ENCODE data around the gene BST1.

The BST1 gene

DNA sequence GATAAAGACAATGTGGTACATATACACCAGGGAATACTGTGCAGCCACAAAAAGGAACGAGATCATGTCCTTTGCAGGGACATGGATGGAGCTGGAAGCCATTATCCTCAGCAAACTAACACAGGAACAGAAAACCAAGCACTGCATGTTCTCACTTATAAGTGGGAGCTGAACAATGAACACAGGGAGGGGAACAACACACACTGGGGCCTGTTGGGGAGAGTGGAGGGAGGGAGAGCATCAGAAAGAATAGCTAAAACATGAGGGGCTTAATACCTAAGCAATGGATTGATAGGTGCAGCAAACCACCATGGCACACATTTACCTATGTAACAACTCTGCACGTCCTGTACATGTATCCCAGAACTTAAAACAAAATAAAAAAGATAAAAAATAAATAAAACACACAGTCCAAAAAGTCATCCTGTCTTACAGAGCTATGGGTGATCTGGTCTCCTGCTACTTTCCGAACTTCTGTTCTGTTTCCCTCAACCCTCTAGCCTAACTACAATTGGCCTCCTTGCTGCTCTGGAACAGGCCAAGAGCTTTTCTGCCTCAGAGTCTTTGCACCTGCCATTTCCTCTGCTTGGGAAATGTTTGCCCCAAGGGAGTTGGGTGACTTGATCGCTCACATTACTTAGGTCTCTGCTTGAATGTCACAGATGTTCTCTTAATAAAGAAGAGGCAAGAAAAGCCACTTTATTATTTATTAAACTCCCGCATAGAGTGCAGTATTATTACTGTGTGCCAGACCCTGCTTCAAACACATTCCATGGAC, 74.2 kb downstream of the BST1 start:
- TF ChIP-seq, protein P1, sequence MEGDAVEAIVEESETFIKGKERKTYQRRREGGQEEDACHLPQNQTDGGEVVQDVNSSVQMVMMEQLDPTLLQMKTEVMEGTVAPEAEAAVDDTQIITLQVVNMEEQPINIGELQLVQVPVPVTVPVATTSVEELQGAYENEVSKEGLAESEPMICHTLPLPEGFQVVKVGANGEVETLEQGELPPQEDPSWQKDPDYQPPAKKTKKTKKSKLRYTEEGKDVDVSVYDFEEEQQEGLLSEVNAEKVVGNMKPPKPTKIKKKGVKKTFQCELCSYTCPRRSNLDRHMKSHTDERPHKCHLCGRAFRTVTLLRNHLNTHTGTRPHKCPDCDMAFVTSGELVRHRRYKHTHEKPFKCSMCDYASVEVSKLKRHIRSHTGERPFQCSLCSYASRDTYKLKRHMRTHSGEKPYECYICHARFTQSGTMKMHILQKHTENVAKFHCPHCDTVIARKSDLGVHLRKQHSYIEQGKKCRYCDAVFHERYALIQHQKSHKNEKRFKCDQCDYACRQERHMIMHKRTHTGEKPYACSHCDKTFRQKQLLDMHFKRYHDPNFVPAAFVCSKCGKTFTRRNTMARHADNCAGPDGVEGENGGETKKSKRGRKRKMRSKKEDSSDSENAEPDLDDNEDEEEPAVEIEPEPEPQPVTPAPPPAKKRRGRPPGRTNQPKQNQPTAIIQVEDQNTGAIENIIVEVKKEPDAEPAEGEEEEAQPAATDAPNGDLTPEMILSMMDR (IDR thresholded peaks at IDR 0.05; ENCODE audit: extremely low read depth, insufficient read depth, missing control alignments), result no peak
- DNase-seq (ENCODE audit: low spot score), result no peak
- in situ Hi-C loops (cut with MboI; ENCODE audit: low pct_unique_long_range_greater_than_20kb, low sequenced_read_pairs, unreplicated experiment), result no loop called here

DNA sequence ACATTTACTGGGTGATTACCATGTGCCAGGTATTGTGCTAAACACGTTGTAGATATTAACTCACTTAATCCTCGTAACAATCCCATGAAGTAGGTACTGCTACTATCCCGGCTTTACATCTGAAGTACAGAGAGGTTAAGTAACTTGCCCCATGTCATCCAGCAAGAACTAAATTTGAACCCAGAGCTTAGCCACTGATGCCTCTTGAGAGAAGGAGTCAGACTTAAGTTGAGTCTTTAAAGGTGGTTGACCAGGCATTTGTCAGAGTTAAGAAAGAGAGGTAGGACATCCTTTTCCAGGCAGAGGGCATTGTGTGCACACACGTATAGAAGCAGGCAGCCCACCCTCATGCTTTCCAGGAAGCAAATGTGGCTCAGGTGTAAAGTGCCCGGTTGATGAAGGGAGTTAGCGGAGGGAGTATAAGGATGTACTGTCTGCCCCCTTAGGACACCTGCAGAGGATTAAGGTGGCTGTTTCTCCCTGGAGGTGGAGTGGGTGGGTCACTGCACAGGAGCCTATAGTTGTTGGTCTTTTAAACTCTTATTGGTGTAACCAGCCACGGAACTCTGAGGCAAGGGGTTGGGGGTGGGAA, 74.9 kb downstream of the BST1 start:
- DNase-seq (ENCODE audit: low spot score), result no peak
- TF ChIP-seq, protein P1 (IDR thresholded peaks at IDR 0.05; ENCODE audit: extremely low read depth, insufficient read depth, missing control alignments), result no peak
- in situ Hi-C loops (cut with MboI; ENCODE audit: low pct_unique_long_range_greater_than_20kb, low sequenced_read_pairs, unreplicated experiment), result no loop called here

DNA sequence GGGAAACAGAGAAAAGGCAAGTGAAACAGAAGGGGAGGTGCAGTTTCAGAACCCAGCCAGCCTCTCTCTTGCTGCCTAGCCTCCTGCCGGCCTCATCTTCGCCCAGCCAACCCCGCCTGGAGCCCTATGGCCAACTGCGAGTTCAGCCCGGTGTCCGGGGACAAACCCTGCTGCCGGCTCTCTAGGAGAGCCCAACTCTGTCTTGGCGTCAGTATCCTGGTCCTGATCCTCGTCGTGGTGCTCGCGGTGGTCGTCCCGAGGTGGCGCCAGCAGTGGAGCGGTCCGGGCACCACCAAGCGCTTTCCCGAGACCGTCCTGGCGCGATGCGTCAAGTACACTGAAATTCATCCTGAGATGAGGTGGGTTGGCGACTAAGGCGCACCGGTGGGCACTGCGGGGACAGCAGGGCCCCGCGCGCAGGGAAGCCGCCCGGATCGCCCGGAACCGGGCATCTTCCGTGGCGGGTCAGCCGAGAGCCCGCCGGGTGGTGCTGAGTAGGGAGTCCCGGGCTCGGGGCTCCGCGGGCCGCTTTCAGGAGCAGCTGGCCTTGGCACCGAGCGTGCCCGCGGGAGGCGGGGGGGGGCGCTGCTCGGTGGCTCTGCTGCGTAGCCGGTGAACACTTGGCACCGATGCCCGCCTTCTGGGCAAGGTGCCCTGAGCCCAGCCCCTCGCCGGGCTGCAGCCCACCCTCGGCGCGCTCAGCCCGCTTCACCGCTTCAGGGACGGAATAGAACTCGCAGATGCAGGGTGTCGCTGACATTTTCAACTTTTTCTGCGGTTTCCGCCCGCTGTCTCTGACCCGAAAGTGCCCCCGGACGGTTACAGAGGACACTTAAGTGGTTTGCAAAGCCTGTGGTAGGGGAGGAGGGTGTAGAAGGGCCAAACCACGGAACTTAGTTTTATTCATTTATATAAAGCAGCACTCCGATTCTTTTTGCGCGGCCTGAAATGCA, 75.7 kb downstream of the BST1 start, which contains the start of gene CD38:
Gene CD38, plus strand, starts transcription at position 40 of the 953 bp plus-strand sequence. Its CDS starts 87 bp downstream, at position 127.
- TF ChIP-seq, protein P1 (IDR thresholded peaks at IDR 0.05; ENCODE audit: extremely low read depth, insufficient read depth, missing control alignments), result peak; percentile 10
- in situ Hi-C loops (cut with MboI; ENCODE audit: low pct_unique_long_range_greater_than_20kb, low sequenced_read_pairs, unreplicated experiment), result no loop called here
- peak; percentile 79 for DNase-seq (ENCODE audit: low spot score)

DNA sequence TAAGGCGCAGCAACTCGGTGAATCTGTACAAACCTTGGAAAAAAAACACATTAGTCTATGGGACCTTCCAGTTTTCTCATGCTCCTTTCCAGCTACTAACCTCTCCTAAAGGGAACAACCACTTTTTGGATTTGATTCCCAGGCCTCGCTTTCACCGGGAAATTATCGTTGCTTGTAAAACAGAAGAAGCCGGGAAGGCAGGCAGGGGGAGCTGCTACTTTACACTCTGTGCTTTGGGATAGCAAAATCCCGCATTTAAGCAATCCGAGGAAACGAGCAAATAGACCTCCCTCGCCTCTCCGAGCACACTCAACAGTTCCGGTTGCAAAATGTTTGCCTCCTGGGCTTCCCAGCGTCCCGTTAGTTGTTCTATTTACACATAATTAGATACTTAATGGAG, 76.4 kb downstream of the BST1 start:
- no peak for DNase-seq (ENCODE audit: low spot score)
- TF ChIP-seq, protein P1 (IDR thresholded peaks at IDR 0.05; ENCODE audit: extremely low read depth, insufficient read depth, missing control alignments), result no peak
- in situ Hi-C loops (cut with MboI; ENCODE audit: low pct_unique_long_range_greater_than_20kb, low sequenced_read_pairs, unreplicated experiment), result no loop called here

- in situ Hi-C loops (cut with MboI; ENCODE audit: low pct_unique_long_range_greater_than_20kb, low sequenced_read_pairs, unreplicated experiment), result no loop called here
- no peak for DNase-seq (ENCODE audit: low spot score)
- TF ChIP-seq, protein P1 (IDR thresholded peaks at IDR 0.05; ENCODE audit: extremely low read depth, insufficient read depth, missing control alignments), result no peak
Observed at GRCh38 chr4:15779809-15780208, 76.9 kb downstream of the BST1 start.

DNA sequence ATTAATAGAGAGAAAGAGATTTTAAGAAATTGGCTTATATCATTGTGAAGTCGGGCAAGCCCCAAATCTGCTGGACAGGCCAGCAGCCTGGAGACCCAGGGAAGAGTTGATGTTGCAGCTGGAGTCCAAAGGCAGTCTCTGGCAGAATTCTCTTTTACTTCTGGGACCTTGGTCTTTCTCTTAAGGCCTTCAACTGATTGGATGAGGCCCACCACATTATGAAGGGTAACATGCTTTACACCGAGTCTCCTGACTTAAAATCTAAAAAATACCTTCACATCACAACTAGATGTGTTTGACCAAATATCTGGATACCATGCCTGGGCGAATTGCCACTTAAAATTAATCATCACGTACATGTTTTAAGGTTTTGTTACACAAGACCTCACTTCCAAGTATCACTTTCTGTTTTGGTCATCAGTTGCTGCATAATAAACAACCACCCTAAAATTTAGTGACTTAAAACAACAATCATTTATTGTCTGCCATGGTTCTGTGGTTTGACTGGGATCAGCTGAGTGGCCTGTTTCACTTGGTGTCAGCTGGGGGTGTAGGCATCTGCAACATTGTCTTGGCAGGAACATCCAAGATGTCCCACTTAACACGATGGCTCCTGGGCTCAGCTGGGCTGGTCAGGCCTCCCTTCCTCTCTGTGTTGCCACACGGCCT, 78.7 kb downstream of the BST1 start:
- TF ChIP-seq, protein P1 (IDR thresholded peaks at IDR 0.05; ENCODE audit: extremely low read depth, insufficient read depth, missing control alignments), result no peak
- DNase-seq (ENCODE audit: low spot score), result no peak
- in situ Hi-C loops (cut with MboI; ENCODE audit: low pct_unique_long_range_greater_than_20kb, low sequenced_read_pairs, unreplicated experiment), result no loop called here
